Esophagus muscularis mucosa (tissue), 4 donors: ENCODE results near the gene DYNC2I2.

ENCODE experiments used
- EP300 ChIP-seq: sonication (generic); formaldehyde crosslinking; IDR thresholded peaks from one replicate; pipeline ENCODE4 v1.6.1; 2017; ENCODE audit warnings: antibody characterized with exemption
- POLR2A ChIP-seq: fragments of 450-650 bp; IDR thresholded peaks from one replicate; pipeline ENCODE4 v1.6.1; 2017; ENCODE audit warnings: antibody characterized with exemption, moderate library complexity, mild to moderate bottlenecking, low read depth
- POLR2AphosphoS5 ChIP-seq, 2 donors: sonication (generic); formaldehyde crosslinking; IDR thresholded peaks; one replicate each; pipeline ENCODE4 v1.6.1; 2017; ENCODE audit warnings: antibody characterized with exemption in 2 of 2
- TF ChIP-seq, protein P1 (sequence below), 3 experiments: fragments of 200-600 bp in 2 of 3; fragments of 450-650 bp in 1 of 3; sonication (generic) in 2 of 3; IDR thresholded peaks; one replicate each; pipeline ENCODE4 v1.5.1; 2017 to 2019; ENCODE audit warnings: antibody characterized with exemption in 3 of 3, mild to moderate bottlenecking in 2 of 3, moderate library complexity in 1 of 3

DNA sequence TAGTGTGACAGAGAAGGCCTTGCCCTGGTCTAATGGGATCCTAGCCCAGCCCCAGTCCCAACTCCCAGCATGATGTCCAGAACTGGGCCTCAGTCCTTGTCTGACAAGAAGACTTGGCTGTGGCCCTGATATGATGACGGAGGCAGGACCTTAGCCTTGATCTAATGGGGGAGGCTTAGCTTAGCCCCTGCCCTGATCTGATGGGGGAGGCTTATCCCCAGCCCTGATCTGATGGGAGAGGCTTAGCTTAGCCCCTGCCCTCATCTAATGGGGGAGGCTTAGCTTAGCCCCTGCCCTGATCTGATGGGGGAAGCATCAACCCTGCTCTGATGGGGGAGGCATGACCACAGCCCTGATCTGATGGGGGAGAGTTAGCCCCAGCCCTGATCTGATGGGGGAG, 49.4 kb upstream of the DYNC2I2 start:
- TF ChIP-seq POLR2A: no peak
- TF ChIP-seq, protein P1, sequence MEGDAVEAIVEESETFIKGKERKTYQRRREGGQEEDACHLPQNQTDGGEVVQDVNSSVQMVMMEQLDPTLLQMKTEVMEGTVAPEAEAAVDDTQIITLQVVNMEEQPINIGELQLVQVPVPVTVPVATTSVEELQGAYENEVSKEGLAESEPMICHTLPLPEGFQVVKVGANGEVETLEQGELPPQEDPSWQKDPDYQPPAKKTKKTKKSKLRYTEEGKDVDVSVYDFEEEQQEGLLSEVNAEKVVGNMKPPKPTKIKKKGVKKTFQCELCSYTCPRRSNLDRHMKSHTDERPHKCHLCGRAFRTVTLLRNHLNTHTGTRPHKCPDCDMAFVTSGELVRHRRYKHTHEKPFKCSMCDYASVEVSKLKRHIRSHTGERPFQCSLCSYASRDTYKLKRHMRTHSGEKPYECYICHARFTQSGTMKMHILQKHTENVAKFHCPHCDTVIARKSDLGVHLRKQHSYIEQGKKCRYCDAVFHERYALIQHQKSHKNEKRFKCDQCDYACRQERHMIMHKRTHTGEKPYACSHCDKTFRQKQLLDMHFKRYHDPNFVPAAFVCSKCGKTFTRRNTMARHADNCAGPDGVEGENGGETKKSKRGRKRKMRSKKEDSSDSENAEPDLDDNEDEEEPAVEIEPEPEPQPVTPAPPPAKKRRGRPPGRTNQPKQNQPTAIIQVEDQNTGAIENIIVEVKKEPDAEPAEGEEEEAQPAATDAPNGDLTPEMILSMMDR (IDR thresholded peaks at IDR 0.05): no peak
- no peak for TF ChIP-seq POLR2AphosphoS5 (IDR thresholded peaks at IDR 0.05)
- TF ChIP-seq EP300: no peak
